Measurements from ENCODE around the gene EEF1G. TPM values are rescaled to one million over a fixed set of nuclear protein-coding genes. Genes with fewer than 3 reads are reported as not detected.

The EEF1G gene
- polyA plus RNA-seq, 2 of the 4 experiments (the other 2 are of a cell fraction), result 1,570 to 1,728 TPM

DNA sequence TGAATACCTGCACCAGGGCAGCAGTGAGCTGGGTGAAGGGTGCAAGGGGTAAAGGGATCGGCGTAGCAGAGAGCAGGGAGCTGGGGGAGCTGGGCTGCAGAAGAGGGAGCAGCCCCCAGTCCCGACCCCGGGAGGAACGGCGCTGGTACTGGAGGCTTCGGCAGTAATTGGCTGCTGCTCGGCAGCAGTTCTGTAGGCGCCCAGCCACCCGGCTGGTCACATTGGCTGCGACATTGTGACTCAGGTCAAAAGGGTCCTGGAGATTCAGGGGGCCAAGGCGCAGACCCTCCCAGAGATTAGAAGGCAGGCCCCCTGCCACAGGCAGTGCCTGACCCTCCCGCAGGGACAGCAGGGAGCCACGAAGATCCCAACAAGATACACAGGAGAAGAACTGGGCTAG is 2.1 kb upstream of the EEF1G start:
- FAIRE-seq (no peak), ATAC-seq (no peak), DNase-seq (ENCODE audit: low read depth in 1 of 2, low spot score in 1 of 2) (no peak)
- no peak for TF ChIP-seq ZSCAN20 (CRISPR knock-in tag; IDR thresholded peaks at IDR 0.05)
- no peak for TF ChIP-seq MYC (IDR thresholded peaks at IDR 0.05; ENCODE audit: borderline replicate concordance, low read length)
- TF ChIP-seq TFCP2L1 (CRISPR knock-in tag; IDR thresholded peaks at IDR 0.05), result no peak
- TF ChIP-seq KDM1A (IDR thresholded peaks at IDR 0.05; ENCODE audit: low read depth), result no peak
- TF ChIP-seq, protein P1, sequence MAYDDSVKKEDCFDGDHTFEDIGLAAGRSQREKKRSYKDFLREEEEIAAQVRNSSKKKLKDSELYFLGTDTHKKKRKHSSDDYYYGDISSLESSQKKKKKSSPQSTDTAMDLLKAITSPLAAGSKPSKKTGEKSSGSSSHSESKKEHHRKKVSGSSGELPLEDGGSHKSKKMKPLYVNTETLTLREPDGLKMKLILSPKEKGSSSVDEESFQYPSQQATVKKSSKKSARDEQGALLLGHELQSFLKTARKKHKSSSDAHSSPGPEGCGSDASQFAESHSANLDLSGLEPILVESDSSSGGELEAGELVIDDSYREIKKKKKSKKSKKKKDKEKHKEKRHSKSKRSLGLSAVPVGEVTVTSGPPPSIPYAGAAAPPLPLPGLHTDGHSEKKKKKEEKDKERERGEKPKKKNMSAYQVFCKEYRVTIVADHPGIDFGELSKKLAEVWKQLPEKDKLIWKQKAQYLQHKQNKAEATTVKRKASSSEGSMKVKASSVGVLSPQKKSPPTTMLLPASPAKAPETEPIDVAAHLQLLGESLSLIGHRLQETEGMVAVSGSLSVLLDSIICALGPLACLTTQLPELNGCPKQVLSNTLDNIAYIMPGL (CRISPR knock-in tag; IDR thresholded peaks at IDR 0.05; ENCODE audit: borderline replicate concordance), result no peak
- TF ChIP-seq HOXB13 (CRISPR knock-in tag; IDR thresholded peaks at IDR 0.05; ENCODE audit: low read depth), result no peak
- TF ChIP-seq JUN (IDR thresholded peaks at IDR 0.05), result no peak
- TF ChIP-seq POLR2AphosphoS2 (conservative IDR thresholded peaks at IDR 0.05; ENCODE audit: low read length), result no peak
- no peak for TF ChIP-seq MAZ (IDR thresholded peaks at IDR 0.05; ENCODE audit: borderline replicate concordance, low read depth, low read length)
- TF ChIP-seq NR3C1 (IDR thresholded peaks at IDR 0.05), result no peak
- no peak for TF ChIP-seq NFE2L2 (conservative IDR thresholded peaks at IDR 0.05; ENCODE audit: low read length)
- no peak for TF ChIP-seq ZNF302 (CRISPR knock-in tag; IDR thresholded peaks at IDR 0.05)
- TF ChIP-seq JUNB (IDR thresholded peaks at IDR 0.05), result no peak
- TF ChIP-seq RAD21 (conservative IDR thresholded peaks at IDR 0.05 in 1 of 2, IDR thresholded peaks at IDR 0.05 in 1 of 2), result no peak
- TF ChIP-seq HOXB5 (CRISPR knock-in tag; IDR thresholded peaks at IDR 0.05), result no peak
- no peak for TF ChIP-seq FOSL2 (IDR thresholded peaks at IDR 0.05)
- no peak for TF ChIP-seq FOSL2 (CRISPR knock-in tag; IDR thresholded peaks at IDR 0.05)
- TF ChIP-seq, protein P2, sequence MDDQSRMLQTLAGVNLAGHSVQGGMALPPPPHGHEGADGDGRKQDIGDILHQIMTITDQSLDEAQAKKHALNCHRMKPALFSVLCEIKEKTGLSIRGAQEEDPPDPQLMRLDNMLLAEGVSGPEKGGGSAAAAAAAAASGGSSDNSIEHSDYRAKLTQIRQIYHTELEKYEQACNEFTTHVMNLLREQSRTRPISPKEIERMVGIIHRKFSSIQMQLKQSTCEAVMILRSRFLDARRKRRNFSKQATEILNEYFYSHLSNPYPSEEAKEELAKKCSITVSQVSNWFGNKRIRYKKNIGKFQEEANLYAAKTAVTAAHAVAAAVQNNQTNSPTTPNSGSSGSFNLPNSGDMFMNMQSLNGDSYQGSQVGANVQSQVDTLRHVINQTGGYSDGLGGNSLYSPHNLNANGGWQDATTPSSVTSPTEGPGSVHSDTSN (IDR thresholded peaks at IDR 0.05), result no peak
- TF ChIP-seq GATA3 (IDR thresholded peaks at IDR 0.05; ENCODE audit: borderline replicate concordance), result no peak
- TF ChIP-seq HDAC2 (IDR thresholded peaks at IDR 0.05), result no peak
- TF ChIP-seq EHMT2 (IDR thresholded peaks at IDR 0.05; ENCODE audit: low read depth), result no peak
- CTCF ChIA-PET, result interaction anchor here (0.9 to 2.5 kb wide), 4 partner anchors 10 to 211 kb away, joined by 3 to 11 read pairs (median 7); partner anchors contain the start of gene TUT1
- Histone ChIP-seq H3K4me1 (peaks cover 28% of the 10 kb centered on the region), H3K4me2 (no peak overlapping the region), H3K27ac (no peak overlapping the region), H3K9me3 (no peaks in the 10 kb centered on the region), H3K4me3 (no peak overlapping the region)
- POLR2A ChIA-PET, result interaction anchor here (1.0 to 2.8 kb wide), 2 partner anchors 16 to 25 kb away, joined by 3 to 93 read pairs; partner anchors contain the start of gene TUT1
- WGBS (ENCODE audit: missing lambda C conversion rate), result 90% methylated on average over 14 of the region's 14 CpGs

GRCh38 chr11:62575156-62575555 is 1.5 kb upstream of the EEF1G start:
- 90% methylated on average over 15 of the region's 17 CpGs for WGBS (ENCODE audit: missing lambda C conversion rate)
- Histone ChIP-seq H3K4me2 (peak overlapping the region; percentile 94), H3K4me3 (no peak overlapping the region), H3K27ac (peak overlapping the region in 1 of 2 experiments; percentile 90; a peak in 2 of 6 replicates), H3K4me1 (peaks cover 32% of the 10 kb centered on the region), H3K9me3 (no peaks in the 10 kb centered on the region)
- ChIA-PET POLR2A (interaction anchor here (1.0 to 2.8 kb wide), 4 partner anchors 13 to 266 kb away, joined by 3 to 93 read pairs (median 6); partner anchors contain the start of gene TUT1), CTCF (interaction anchor here (0.9 to 2.5 kb wide), 9 partner anchors 9 to 211 kb away, joined by 3 to 13 read pairs (median 4); partner anchors contain the start of gene TUT1)
- ATAC-seq (no peak), FAIRE-seq (no peak), DNase-seq (ENCODE audit: low read depth in 1 of 2, low spot score in 1 of 2) (no peak)
- TF ChIP-seq, protein P3, sequence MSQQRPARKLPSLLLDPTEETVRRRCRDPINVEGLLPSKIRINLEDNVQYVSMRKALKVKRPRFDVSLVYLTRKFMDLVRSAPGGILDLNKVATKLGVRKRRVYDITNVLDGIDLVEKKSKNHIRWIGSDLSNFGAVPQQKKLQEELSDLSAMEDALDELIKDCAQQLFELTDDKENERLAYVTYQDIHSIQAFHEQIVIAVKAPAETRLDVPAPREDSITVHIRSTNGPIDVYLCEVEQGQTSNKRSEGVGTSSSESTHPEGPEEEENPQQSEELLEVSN (IDR thresholded peaks at IDR 0.05; ENCODE audit: borderline replicate concordance, low read depth), result no peak
- TF ChIP-seq SMC3 (IDR thresholded peaks at IDR 0.05), result no peak
- TF ChIP-seq FOXS1 (CRISPR knock-in tag; IDR thresholded peaks at IDR 0.05), result no peak
- no peak for TF ChIP-seq RCOR1 (IDR thresholded peaks at IDR 0.05; ENCODE audit: low read depth, low read length)
- TF ChIP-seq SREBF2 (IDR thresholded peaks at IDR 0.05), result no peak
- TF ChIP-seq GATA3 (IDR thresholded peaks at IDR 0.05; ENCODE audit: borderline replicate concordance), result no peak
- no peak for TF ChIP-seq HES2 (IDR thresholded peaks at IDR 0.05)
- no peak for TF ChIP-seq FOSB (CRISPR knock-in tag; IDR thresholded peaks at IDR 0.05)
- no peak for TF ChIP-seq RARB (CRISPR knock-in tag; IDR thresholded peaks at IDR 0.05)
- TF ChIP-seq HOXA7 (CRISPR knock-in tag; IDR thresholded peaks at IDR 0.05), result no peak
- TF ChIP-seq JUNB (IDR thresholded peaks at IDR 0.05), result no peak

Measured in A549 (cell line).